Muscle layer of duodenum (tissue), 2 donors: Measurements from ENCODE around the gene DUSP11.
"Not testable (repeated sequence)": the region's sequence is repeated elsewhere in the genome, so short reads cannot be mapped to it uniquely, and the experiment has no call there.

Experiments
- H3K27ac ChIP-seq: one replicate; pipeline ENCODE4 v1.7.0; 2013; ENCODE audit warnings: mild to moderate bottlenecking, low read length
- H3K27me3 ChIP-seq: one replicate; pipeline ENCODE4 v1.7.0; 2013; ENCODE audit warnings: low read depth, mild to moderate bottlenecking, control low read depth, low read length
- H3K36me3 ChIP-seq, 2 donors: one replicate each; pipeline ENCODE4 v1.7.0; 2013; ENCODE audit warnings: low read length in 2 of 2, control low read depth in 1 of 2, mild to moderate bottlenecking in 1 of 2; ENCODE audit not compliant: insufficient read depth in 2 of 2, control insufficient read depth in 1 of 2
- H3K4me1 ChIP-seq, 2 donors: one replicate each; pipeline ENCODE4 v1.7.0; 2013; ENCODE audit warnings: low read length in 2 of 2, mild to moderate bottlenecking in 2 of 2, control low read depth in 1 of 2, moderate library complexity in 1 of 2; ENCODE audit not compliant: insufficient read depth in 2 of 2, control insufficient read depth in 1 of 2
- H3K4me3 ChIP-seq, 2 donors: one replicate each; pipeline ENCODE4 v1.7.0; 2013; ENCODE audit warnings: low read length in 2 of 2, low read depth in 1 of 2, mild to moderate bottlenecking in 1 of 2
- H3K9me3 ChIP-seq, 2 donors: one replicate each; pipeline ENCODE4 v1.7.0; 2013; ENCODE audit warnings: low read length in 2 of 2, control low read depth in 1 of 2, mild to moderate bottlenecking in 1 of 2; ENCODE audit not compliant: control insufficient read depth in 1 of 2
- donor health status: healthy.

Gene DUSP11

GRCh38 chr2:73770725-73771124, 9.2 kb downstream of the DUSP11 start:
- H3K27me3 ChIP-seq = no peaks in the 10 kb centered on the region
- H3K4me3 ChIP-seq = no peak overlapping the region
- H3K36me3 ChIP-seq = peaks cover 63 to 64% of the 10 kb centered on the region in 2 donors
- H3K27ac ChIP-seq = no peak overlapping the region
- H3K4me1 ChIP-seq = no peaks in the 10 kb centered on the region
- H3K9me3 ChIP-seq = no peaks in the 10 kb centered on the region

DNA sequence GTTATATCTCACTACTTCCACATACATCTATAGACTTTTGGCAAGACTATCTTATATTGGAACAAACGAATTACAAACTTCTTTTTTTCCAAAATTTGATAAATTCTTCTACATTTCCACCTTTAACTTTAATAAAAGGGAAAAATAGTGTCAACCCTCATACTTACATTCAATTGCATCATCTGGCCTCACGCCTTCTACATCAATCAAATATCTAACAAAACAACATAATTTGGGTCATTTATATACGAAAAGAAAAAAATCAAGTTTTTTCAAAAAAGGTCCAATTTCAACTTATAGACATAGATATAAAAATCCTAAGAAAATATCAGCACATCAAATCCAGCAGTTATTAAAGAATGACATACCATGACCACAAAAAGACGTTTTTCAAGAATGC, 12.9 kb downstream of the DUSP11 start:
- Histone ChIP-seq H3K27me3 (no peaks in the 10 kb centered on the region), H3K9me3 (no peaks in the 10 kb centered on the region), H3K4me1 (no peaks in the 10 kb centered on the region), H3K4me3 (no peak overlapping the region), H3K36me3 (peaks cover 57 to 74% of the 10 kb centered on the region in 2 donors), H3K27ac (no peak overlapping the region)

GRCh38 chr2:73766349-73766748, 13.6 kb downstream of the DUSP11 start:
- H3K27me3 ChIP-seq = no peaks in the 10 kb centered on the region
- H3K4me3 ChIP-seq = no peak overlapping the region
- no peaks in the 10 kb centered on the region for H3K4me1 ChIP-seq
- no peaks in the 10 kb centered on the region for H3K9me3 ChIP-seq
- H3K27ac ChIP-seq = no peak overlapping the region
- H3K36me3 ChIP-seq = peaks cover 60 to 77% of the 10 kb centered on the region in 2 donors

DNA sequence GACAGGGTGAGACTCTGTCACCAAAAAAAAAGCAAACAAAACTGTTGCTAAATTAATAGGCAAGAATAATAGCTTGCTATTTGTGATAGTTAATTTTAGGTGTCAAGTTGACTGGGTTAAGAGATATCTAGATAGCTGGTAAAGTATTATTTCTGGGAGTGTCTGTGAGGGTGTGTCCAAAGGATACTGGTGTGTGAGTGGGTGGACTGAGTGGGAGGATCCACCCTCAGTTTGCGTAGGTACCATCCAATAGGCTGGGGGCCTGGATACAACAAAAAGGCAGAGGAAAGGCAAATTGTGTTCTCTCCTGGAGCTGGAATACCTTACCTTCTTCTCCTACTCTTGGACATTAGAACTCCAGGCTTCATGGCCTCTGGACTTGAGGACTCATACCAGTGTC, 15.0 kb downstream of the DUSP11 start:
- H3K27ac ChIP-seq = no peak overlapping the region
- peaks cover 57 to 77% of the 10 kb centered on the region in 2 donors for H3K36me3 ChIP-seq

DNA sequence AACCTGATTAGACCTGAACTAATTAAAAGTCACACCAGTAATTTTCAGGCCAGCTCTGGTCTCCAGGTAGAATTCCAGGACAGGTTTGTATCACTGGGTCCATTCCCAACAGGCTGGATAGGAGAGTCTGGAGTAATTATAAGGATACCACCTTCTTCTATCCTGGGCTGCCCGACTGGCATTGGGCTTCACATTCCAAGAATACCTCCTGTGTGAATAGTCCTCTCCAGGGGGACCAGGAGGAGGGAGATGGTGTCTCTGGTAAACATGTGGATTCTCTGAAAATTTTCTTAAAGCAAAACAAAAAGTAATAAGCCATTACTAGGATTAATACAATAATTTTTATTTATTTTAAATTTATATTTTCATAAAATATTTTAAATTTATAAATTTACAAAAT, 17.3 kb downstream of the DUSP11 start:
- H3K36me3 ChIP-seq = peaks cover 54 to 57% of the 10 kb centered on the region in 2 donors

More for the DNA sequence above, 15.0 kb downstream of the DUSP11 start:
- peaks cover 0 to 4% of the 10 kb centered on the region in 2 donors for H3K4me1 ChIP-seq
- H3K9me3 ChIP-seq = no peaks in the 10 kb centered on the region
- no peak overlapping the region for H3K4me3 ChIP-seq
- H3K27me3 ChIP-seq = no peaks in the 10 kb centered on the region

GRCh38 chr2:73759904-73760303, 20.0 kb downstream of the DUSP11 start:
- Histone ChIP-seq H3K36me3 (peaks cover 47 to 56% of the 10 kb centered on the region in 2 donors), H3K27me3 (no peaks in the 10 kb centered on the region), H3K4me1 (peaks cover 0 to 16% of the 10 kb centered on the region in 2 donors), H3K4me3 (no peak overlapping the region), H3K9me3 (no peaks in the 10 kb centered on the region), H3K27ac (no peak overlapping the region)

More for the DNA sequence above, 17.3 kb downstream of the DUSP11 start:
- Histone ChIP-seq H3K27ac (no peak overlapping the region), H3K4me3 (no peak overlapping the region), H3K4me1 (peaks cover 0 to 16% of the 10 kb centered on the region in 2 donors), H3K27me3 (no peaks in the 10 kb centered on the region), H3K9me3 (no peaks in the 10 kb centered on the region)

GRCh38 chr2:73759285-73759764, 20.6 kb downstream of the DUSP11 start:
- Histone ChIP-seq H3K27me3 (no peaks in the 10 kb centered on the region), H3K9me3 (no peaks in the 10 kb centered on the region), H3K27ac (no peak overlapping the region), H3K4me1 (peaks cover 0 to 16% of the 10 kb centered on the region in 2 donors), H3K4me3 (no peak overlapping the region), H3K36me3 (peaks cover 45 to 51% of the 10 kb centered on the region in 2 donors)

GRCh38 chr2:73754332-73754731, 25.6 kb downstream of the DUSP11 start:
- not testable (repeated sequence) for H3K9me3 ChIP-seq, H3K4me3 ChIP-seq, H3K4me1 ChIP-seq, H3K27ac ChIP-seq, H3K27me3 ChIP-seq
- H3K36me3 ChIP-seq = peaks cover 26 to 57% of the 10 kb centered on the region in 2 donors

DNA sequence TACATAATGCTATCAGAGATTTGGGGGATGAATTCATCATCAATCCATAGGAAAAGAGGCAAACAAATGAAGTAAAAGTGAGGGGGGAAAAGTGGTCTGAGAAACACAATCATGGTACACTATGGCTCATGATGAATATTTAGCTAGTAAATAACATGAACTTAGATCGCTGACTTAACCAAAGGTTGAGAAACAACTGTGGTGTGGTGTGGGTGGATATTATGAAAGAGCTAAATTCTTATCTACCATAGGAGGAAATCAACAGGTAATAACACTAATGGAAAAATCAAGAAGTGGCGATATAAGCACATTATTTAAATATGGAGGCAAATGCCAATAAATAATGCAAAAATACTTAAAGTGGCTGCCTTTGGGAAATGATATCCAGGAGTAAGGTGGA, 30.6 kb downstream of the DUSP11 start:
- H3K27me3 ChIP-seq = no peaks in the 10 kb centered on the region
- no peaks in the 10 kb centered on the region for H3K9me3 ChIP-seq
- peaks cover 16 to 61% of the 10 kb centered on the region in 2 donors for H3K36me3 ChIP-seq
- no peak overlapping the region for H3K27ac ChIP-seq
- no peaks in the 10 kb centered on the region for H3K4me1 ChIP-seq
- H3K4me3 ChIP-seq = no peak overlapping the region

- Histone ChIP-seq H3K27ac (no peak overlapping the region), H3K9me3 (no peaks in the 10 kb centered on the region), H3K4me1 (no peaks in the 10 kb centered on the region), H3K4me3 (no peak overlapping the region), H3K36me3 (peaks cover 21 to 56% of the 10 kb centered on the region in 2 donors), H3K27me3 (no peaks in the 10 kb centered on the region)
Observed at GRCh38 chr2:73746877-73747208, 33.1 kb downstream of the DUSP11 start.

DNA sequence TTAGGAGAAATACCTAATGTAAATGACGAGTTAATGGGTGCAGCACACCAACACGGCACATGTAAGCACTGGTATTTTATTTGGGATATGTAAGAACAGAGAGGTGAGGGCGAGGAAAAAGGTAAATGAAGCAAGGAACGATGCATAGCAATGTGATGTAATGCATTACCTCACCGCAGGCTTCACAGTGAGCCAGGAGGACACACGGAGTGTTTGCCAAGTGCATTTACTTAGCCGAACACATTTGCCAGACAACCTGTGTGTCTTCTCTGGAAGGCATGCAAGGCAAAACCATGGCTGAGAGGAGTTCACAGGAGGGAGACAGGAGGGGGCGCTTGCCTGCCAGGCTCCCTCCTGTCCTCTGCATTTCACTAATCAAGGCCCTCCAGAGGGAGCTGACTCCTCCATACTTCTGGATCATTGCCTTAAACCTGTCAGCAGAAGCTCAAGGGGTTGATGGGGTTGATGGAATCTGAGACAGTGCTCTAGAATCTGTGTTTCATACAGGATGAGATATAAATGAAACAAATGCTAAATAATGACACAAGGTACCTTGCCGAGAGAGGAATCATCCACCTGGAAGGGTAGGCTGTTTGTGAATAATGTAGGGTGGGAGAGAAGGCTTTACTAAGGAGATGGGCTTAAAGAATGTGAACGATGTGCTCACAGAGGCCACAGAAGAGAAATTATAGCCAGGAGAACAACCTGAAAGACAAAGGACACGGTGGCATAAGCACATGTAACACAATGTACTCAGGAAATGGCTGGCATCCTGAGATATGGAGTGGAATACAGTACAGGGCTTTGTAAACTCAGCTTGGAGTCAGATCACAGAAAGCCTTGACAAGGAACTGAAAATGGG, 33.7 kb downstream of the DUSP11 start:
- H3K36me3 ChIP-seq = peaks cover 27 to 57% of the 10 kb centered on the region in 2 donors
- H3K4me3 ChIP-seq = no peak overlapping the region
- no peaks in the 10 kb centered on the region for H3K9me3 ChIP-seq
- no peaks in the 10 kb centered on the region for H3K27me3 ChIP-seq
- H3K27ac ChIP-seq = no peak overlapping the region
- H3K4me1 ChIP-seq = no peaks in the 10 kb centered on the region
